ENCODE results near the gene MRPS16. TPM values are rescaled to one million over a fixed set of nuclear protein-coding genes. Genes with fewer than 3 reads are reported as not detected.

The MRPS16 gene
- total and polyA plus RNA-seq, 9 of the 15 experiments (the other 6 are each of a cell fraction or from before 2014, with no cell fraction given) = 65.0 to 239 (median 146) TPM

GRCh38 chr10:73246646-73247508, 5.6 kb downstream of the MRPS16 start, which contains the start of gene DNAJC9:
TSS of gene DNAJC9 (minus strand) at chr10:73247255. CDS start at chr10:73247189, 66 bp downstream.
- BruUV-seq (replicated peaks) = no TSS peak
- H3K27me3 ChIP-seq (ENCODE audit: control insufficient read depth in 2 of 2, insufficient read depth in 2 of 2, low read length in 2 of 2) = no peaks in the 10 kb centered on the region
- H3K79me2 ChIP-seq (ENCODE audit: control insufficient read depth, insufficient read depth, low read length) = peaks cover 88% of the 10 kb centered on the region
- TF ChIP-seq JUND (IDR thresholded peaks at IDR 0.05; ENCODE audit: borderline replicate concordance, low read depth, low read length) (peak; percentile 70; the same call in 1 of the 2 replicates), JUND (tag; IDR thresholded peaks at IDR 0.05; ENCODE audit: borderline replicate concordance, low read depth, low read length) (peak; percentile 51; the same call in 1 of the 3 replicates), BCL6 (CRISPR knock-in tag; IDR thresholded peaks at IDR 0.05) (no peak), SETDB1 (IDR thresholded peaks at IDR 0.05; ENCODE audit: low read length) (no peak), BRCA1 (IDR thresholded peaks at IDR 0.05) (no peak), BRCA1 (CRISPR knock-in tag; IDR thresholded peaks at IDR 0.05) (no peak), XRCC4 (IDR thresholded peaks at IDR 0.05; ENCODE audit: extremely low read depth, insufficient read depth, insufficient read length) (no peak), RBFOX2 (IDR thresholded peaks at IDR 0.05; ENCODE audit: low read depth, low read length) (peak; percentile 100), SMARCB1 (IDR thresholded peaks at IDR 0.05; ENCODE audit: insufficient read length, low read depth) (no peak), HMG20A (CRISPR knock-in tag; conservative IDR thresholded peaks at IDR 0.05) (no peak), MECOM (CRISPR knock-in tag; IDR thresholded peaks at IDR 0.05) (0 out of 2 replicates have a peak, but pooled peaks have one; percentile 28), KLF13 (tag; IDR thresholded peaks at IDR 0.05; ENCODE audit: borderline replicate concordance, low read depth) (peak; percentile 75; the same call in 1 of the 2 replicates), SP1 (CRISPR knock-in tag; IDR thresholded peaks at IDR 0.05) (peak; percentile 97), ZNF511 (CRISPR knock-in tag; IDR thresholded peaks at IDR 0.05) (peak; percentile 93), ZNF512 (tag; IDR thresholded peaks at IDR 0.05) (no peak), FOXK1 (CRISPR knock-in tag; IDR thresholded peaks at IDR 0.05; ENCODE audit: borderline replicate concordance) (peak; percentile 86), ZNF699 (CRISPR knock-in tag; IDR thresholded peaks at IDR 0.05; ENCODE audit: insufficient replicate concordance) (no peak), ELF1 (tag; IDR thresholded peaks at IDR 0.05) (peak; percentile 42; the same call in 1 of the 2 replicates)
- TF ChIP-seq, protein P1, sequence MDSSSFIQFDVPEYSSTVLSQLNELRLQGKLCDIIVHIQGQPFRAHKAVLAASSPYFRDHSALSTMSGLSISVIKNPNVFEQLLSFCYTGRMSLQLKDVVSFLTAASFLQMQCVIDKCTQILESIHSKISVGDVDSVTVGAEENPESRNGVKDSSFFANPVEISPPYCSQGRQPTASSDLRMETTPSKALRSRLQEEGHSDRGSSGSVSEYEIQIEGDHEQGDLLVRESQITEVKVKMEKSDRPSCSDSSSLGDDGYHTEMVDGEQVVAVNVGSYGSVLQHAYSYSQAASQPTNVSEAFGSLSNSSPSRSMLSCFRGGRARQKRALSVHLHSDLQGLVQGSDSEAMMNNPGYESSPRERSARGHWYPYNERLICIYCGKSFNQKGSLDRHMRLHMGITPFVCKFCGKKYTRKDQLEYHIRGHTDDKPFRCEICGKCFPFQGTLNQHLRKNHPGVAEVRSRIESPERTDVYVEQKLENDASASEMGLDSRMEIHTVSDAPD (CRISPR knock-in tag; IDR thresholded peaks at IDR 0.05) = no peak

More at GRCh38 chr10:73246646-73247508, 5.6 kb downstream of the MRPS16 start, which contains the start of gene DNAJC9:
- H2AFZ ChIP-seq (ENCODE audit: low read depth, low read length) = peak within 1 kb of the TSS; percentile 91
- H3K9me3 ChIP-seq (replicated peaks; ENCODE audit: control insufficient read depth, insufficient read depth, low read depth, low read length) = no peaks in the 10 kb centered on the region
- in situ Hi-C loops (cut with MboI) = no loop called here
- intact Hi-C loops (cut with micrococcal nuclease) = loop anchor here (5.0 kb wide), 6 partner anchors 120 to 395 kb away; partner anchors contain the start of genes ANXA7, MYOZ1, P4HA1 and PPP3CB
- DNase-seq (ENCODE audit: extremely low read depth in 1 of 4, low spot score in 3 of 4) (peak; percentile 93 to 99 (median 94)), FAIRE-seq (peak; percentile 89), ATAC-seq (peak; percentile 87)
- peak within 1 kb of the TSS; percentile 94 to 95 for H3K9ac ChIP-seq (ENCODE audit: insufficient read depth in 1 of 2, low read depth in 2 of 2, low read length in 2 of 2)
- peaks cover 71% of the 10 kb centered on the region for H3K36me3 ChIP-seq (ENCODE audit: control insufficient read depth, insufficient read depth, low read length)
- H3K4me2 ChIP-seq (ENCODE audit: insufficient read depth, low read length) = peak within 1 kb of the TSS; percentile 91
- ChIA-PET POLR2A (interaction anchor here (0.6 to 5.4 kb wide), 37 partner anchors 9 to 973 kb away, joined by 3 to 66 read pairs (median 4); partner anchors contain the start of genes ANXA7, DDIT4, P4HA1 and PPP3CB), CTCF (ENCODE audit: low intra/inter-chr PET ratio) (no interaction called here)
- H3K9me1 ChIP-seq (ENCODE audit: control insufficient read depth, insufficient read depth, low read length) = no peaks in the 10 kb centered on the region
- peak within 1 kb of the TSS; percentile 65 for H3K4me3 ChIP-seq
- 0 out of 2 replicates have a peak, but pooled peaks cover 5% of the 10 kb centered on the region for H4K20me1 ChIP-seq (replicated peaks; ENCODE audit: control insufficient read depth, insufficient read depth, low read length)
- peaks cover 7 to 43% of the 10 kb centered on the region in 2 experiments for H3K4me1 ChIP-seq (replicated peaks in 1 of 2; ENCODE audit: control insufficient read depth in 2 of 2, insufficient read depth in 2 of 2, low read length in 2 of 2)
- peak within 1 kb of the TSS; percentile 95 for H3K27ac ChIP-seq (ENCODE audit: extremely low read depth, low read depth, low read length)
- WGBS (ENCODE audit: insufficient coverage, low coverage, missing lambda C conversion rate) = under 1% methylated on average over 76 of the region's 78 CpGs
